ENCODE results near the gene TTLL11.

- TF ChIP-seq CTCF (IDR thresholded peaks at IDR 0.05) (no peak), POLR2A (IDR thresholded peaks at IDR 0.05) (no peak)
Observed at GRCh38 chr9:122085260-122085659, 7.8 kb downstream of the TTLL11 start.
